Measurements from ENCODE around the gene ATG14. TPM values are rescaled to one million over a fixed set of nuclear protein-coding genes. Genes with fewer than 3 reads are reported as not detected.

The ATG14 gene
- total RNA-seq, 1 donor from 2014 or later, result 5.0 TPM

- peak; percentile 44 for DNase-seq (ENCODE audit: low read depth)
These were observed 34.6 kb upstream of the ATG14 start for GRCh38 chr14:55446127-55446736.

GRCh38 chr14:55441286-55441685 lies 29.7 kb upstream of the ATG14 start:
- TF ChIP-seq CTCF (conservative IDR thresholded peaks at IDR 0.05; ENCODE audit: low read depth, low read length), result no peak
- no peak for DNase-seq (ENCODE audit: low read depth)
- no peak overlapping the region for H3K4me3 ChIP-seq (ENCODE audit: low read depth, low read length)

More at GRCh38 chr14:55446127-55446736, 34.6 kb upstream of the ATG14 start:
- peak; percentile 80 for TF ChIP-seq CTCF (conservative IDR thresholded peaks at IDR 0.05; ENCODE audit: low read depth, low read length)
- H3K4me3 ChIP-seq (ENCODE audit: low read depth, low read length), result no peak overlapping the region

- H3K4me3 ChIP-seq (ENCODE audit: low read depth, low read length), result no peak within 1 kb of the TSS
- no peak for DNase-seq (ENCODE audit: low read depth)
These were observed 28.8 kb upstream of the ATG14 start, which contains the start of gene TBPL2 for GRCh38 chr14:55440385-55440784. Gene TBPL2, minus strand, starts transcription at chr14:55440616. Its CDS starts 167 bp downstream, at chr14:55440449.

GRCh38 chr14:55438066-55438683 lies 26.5 kb upstream of the ATG14 start:
- DNase-seq (ENCODE audit: low read depth), result no peak
- H3K4me3 ChIP-seq (ENCODE audit: low read depth, low read length), result no peak overlapping the region
- TF ChIP-seq CTCF (conservative IDR thresholded peaks at IDR 0.05; ENCODE audit: low read depth, low read length), result peak; percentile 72

More at GRCh38 chr14:55440385-55440784, 28.8 kb upstream of the ATG14 start, which contains the start of gene TBPL2:
- TF ChIP-seq CTCF (conservative IDR thresholded peaks at IDR 0.05; ENCODE audit: low read depth, low read length), result peak; percentile 20

- no peak for DNase-seq (ENCODE audit: low read depth)
- no peak overlapping the region for H3K4me3 ChIP-seq (ENCODE audit: low read depth, low read length)
- no peak for TF ChIP-seq CTCF (conservative IDR thresholded peaks at IDR 0.05; ENCODE audit: low read depth, low read length)
These were observed 25.3 kb upstream of the ATG14 start for GRCh38 chr14:55436931-55437330.

- no peak for DNase-seq (ENCODE audit: low read depth)
- no peak for TF ChIP-seq CTCF (conservative IDR thresholded peaks at IDR 0.05; ENCODE audit: low read depth, low read length)
- no peak overlapping the region for H3K4me3 ChIP-seq (ENCODE audit: low read depth, low read length)
These were observed 24.9 kb upstream of the ATG14 start for GRCh38 chr14:55436519-55436918.

GRCh38 chr14:55434805-55435174 lies 23.2 kb upstream of the ATG14 start:
- DNase-seq (ENCODE audit: low read depth), result no peak
- TF ChIP-seq CTCF (conservative IDR thresholded peaks at IDR 0.05; ENCODE audit: low read depth, low read length), result no peak
- no peak overlapping the region for H3K4me3 ChIP-seq (ENCODE audit: low read depth, low read length)
